HuH-7 (cell line): ENCODE measurements around the gene TNFRSF4.
A peak's percentile ranks its signal among the peaks of the same experiment; 100 is the strongest.

Source experiments
- DNase-seq: peaks from one replicate; pipeline ENCODE4 v3.0.0; 2011; ENCODE audit warnings: low spot score

The TNFRSF4 gene

DNA sequence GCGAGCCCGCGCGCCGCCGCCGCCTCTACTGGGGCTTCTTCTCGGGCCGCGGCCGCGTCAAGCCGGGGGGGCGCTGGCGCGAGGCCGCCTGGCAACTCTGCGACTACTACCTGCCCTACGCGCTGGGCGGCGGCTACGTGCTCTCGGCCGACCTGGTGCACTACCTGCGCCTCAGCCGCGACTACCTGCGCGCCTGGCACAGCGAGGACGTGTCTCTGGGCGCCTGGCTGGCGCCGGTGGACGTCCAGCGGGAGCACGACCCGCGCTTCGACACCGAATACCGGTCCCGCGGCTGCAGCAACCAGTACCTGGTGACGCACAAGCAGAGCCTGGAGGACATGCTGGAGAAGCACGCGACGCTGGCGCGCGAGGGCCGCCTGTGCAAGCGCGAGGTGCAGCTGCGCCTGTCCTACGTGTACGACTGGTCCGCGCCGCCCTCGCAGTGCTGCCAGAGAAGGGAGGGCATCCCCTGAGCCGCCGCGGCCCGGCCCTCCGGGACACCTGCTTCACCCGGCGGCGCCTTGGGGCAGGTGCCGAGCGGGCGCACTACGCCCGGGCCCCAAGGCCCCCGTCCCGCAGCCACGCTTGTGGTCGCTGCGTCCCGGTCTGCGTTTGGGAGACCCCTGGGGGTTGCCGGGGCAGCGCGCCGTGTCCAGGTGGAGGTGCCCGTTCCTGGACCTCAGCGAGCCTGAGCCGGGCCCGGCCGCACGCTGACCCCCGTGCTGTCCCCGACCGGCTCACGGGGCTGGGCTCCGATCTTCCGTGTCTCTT is 19.0 kb upstream of the TNFRSF4 start:
- DNase-seq, result no peak

DNA sequence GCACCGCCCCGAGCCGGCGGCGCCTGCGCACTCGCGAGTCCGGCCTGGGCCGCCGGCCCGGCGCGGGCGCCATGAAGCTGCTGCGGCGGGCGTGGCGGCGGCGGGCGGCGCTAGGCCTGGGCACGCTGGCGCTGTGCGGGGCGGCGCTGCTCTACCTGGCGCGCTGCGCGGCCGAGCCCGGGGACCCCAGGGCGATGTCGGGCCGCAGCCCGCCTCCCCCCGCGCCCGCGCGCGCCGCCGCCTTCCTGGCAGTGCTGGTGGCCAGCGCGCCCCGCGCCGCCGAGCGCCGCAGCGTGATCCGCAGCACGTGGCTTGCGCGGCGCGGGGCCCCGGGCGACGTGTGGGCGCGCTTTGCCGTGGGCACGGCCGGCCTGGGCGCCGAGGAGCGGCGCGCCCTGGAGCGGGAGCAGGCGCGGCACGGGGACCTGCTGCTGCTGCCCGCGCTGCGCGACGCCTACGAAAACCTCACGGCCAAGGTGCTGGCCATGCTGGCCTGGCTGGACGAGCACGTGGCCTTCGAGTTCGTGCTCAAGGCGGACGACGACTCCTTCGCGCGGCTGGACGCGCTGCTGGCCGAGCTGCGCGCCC is 18.3 kb upstream of the TNFRSF4 start, which contains the start of gene B3GALT6:
TSS of gene B3GALT6 (plus strand) at position 30 of the 588 bp plus-strand sequence. CDS start at position 72, 42 bp downstream.
- no peak for DNase-seq

DNA sequence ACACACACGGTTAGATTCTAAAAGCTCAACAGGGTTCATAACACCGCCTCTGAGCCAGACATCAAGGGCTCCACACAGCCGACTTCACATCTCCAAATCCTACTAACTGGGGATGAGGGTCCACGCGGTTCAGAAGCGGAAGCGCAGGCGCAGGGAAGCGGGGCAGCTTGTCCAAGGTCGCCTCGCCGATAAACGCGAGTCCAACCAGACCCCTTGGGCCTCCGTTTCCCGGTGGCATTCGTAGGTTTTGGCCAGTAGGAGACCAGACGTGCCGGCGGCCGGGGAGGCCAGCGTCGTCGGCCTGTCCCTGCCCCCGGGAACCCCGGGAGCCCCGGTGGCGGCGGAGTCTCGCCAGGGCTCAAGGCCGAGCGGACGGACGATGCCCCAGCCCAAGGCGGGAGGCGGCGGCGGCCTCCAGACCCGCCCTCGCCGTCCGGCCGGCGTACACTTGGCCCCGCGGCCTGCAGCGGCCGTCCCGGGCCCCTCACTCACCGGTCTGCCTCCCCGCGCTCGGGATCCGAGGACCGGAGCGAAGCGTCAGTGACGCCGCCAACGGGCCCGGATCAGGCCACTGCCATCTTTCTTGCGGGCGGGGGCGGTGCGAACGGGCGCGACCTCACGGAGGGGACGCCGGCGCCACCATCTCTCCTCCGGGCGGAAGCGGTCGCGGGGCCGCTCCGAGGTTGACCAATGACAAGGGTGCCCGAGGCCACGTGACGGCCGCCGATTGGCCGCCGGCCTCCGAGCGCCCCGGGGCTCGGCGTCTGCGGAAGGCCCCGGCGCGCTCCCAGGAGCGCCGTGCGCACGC is 17.7 kb upstream of the TNFRSF4 start, which contains the start of gene SDF4:
TSS of gene SDF4 (minus strand) at position 602 of the 808 bp plus-strand sequence. CDS start 3,229 bp downstream, outside the sequence.
- peak; percentile 99 for DNase-seq

DNA sequence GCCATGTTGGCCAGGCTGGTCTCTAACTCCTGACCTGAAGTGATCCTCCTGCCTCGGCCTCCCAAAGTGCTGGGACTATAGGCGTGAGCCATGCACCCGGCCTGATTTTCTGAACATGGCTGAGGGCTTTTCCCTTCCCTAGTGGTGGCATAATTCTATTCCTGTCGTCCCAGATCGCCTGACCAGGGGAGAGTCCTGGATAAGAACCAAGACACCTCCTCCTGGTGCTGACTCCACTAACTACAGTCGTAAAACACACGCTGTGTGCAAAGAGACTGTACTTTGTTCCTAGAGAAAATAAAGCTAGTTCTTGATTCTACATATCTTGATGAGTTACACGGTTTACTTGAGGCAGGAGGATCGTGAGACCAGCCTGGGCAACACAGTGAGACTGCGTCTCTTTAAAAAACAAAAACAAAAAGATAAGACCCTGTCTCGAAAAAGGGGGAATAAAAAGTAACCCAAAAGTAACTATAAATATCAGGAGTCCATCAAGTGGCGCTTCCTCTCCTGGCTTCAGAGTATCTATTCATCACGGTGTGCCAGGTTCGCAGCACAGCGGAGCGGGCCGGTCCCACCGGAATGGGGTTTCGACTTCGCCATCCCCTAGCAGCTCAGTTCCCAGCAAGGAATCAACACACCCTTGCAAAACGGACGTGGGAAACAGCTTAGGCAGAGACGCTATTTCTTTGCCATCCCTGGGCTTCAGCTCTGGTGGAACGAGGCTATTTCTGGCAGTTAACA is 16.9 kb upstream of the TNFRSF4 start:
- peak; percentile 93 for DNase-seq

DNA sequence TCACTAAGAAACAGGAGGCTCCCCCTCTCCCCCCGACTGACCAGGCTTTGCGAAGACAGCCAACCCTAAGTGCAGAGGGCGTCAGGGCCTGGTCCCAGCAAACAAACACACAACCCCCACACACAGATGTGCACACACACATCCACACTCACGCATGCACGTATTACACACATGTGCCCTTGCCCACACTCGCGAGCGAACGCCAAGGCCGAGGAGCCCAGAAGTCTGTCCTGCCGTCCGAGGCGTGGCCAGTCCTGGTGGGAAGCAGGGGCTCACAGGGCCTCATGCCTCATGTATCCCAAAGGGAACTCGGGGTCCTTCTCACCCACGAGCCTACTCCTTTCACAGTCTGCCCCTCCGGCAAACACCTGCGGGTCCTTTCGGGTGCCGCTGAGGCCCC is 15.8 kb upstream of the TNFRSF4 start:
- DNase-seq, result no peak

DNA sequence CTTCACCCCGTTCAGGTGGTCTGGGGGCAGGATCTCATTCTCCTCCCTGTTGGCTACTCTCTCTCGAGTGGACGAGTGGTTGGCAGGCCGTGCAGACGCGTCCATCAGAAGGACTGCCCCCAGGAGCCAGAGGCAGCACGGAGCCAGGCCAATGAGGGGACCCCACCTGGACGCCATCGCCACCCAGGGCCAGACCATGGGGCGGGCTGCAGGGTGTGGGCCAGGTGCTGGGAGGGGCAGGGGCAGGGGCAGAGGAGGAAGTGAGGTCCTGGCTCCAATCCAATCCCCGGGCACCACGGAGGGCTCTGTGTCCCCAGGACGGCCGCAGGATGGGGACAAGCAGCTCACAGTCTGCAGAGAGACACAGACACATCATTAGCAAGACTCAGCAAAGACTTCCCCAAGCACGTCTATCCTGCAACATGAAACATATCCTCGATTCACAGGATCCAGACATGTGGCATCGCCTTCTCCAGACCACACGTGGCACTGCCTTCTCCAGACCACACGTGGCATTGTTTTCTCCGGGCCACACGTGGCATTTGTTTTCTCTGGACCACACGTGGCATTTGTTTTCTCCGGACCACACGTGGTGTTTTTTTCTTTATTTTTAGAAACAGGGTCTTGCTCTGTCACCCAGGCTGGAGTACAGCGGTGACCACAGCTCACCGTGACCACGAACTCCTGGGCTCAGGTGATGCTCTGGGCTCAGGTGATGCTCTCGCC is 14.8 kb upstream of the TNFRSF4 start:
- no peak for DNase-seq

DNA sequence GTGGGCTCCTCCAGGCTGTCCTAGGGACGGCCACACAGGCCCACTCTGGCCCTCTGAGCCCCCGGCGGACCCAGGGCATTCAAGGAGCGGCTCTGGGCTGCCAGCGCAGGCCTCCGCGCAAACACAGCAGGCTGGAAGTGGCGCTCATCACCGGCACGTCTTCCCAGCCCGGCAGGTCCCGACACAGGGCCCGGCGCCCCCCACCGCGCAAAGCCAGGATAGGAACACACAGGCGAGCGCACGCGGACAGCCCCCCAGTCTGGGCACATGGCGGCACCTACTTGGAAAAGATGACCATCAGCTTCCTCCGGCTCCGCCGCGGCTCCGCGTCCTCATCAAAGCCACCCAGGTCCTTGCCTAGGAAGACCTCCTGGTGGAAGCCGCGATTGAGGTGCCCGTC is 14.2 kb upstream of the TNFRSF4 start:
- DNase-seq, result no peak

DNA sequence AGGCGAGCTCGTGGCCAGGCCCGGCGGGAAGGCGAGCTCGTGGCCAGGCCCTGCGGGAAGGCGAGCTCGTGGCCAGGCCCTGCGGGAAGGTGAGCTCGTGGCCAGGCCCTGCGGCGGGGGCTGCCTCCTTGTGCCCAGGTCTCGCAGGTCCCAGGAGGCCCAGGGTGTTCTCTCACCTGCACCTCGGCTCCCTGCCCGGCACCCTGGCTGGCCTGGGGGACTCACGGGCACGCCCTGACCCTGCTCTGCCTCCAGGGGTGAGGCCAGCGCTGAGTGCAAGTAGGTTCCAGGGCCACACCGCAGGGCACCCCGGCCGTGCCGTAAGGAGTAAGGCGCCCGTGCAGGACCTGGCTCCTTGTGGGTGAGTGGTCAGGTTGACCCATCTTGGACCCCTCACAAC is 13.4 kb upstream of the TNFRSF4 start:
- no peak for DNase-seq

DNA sequence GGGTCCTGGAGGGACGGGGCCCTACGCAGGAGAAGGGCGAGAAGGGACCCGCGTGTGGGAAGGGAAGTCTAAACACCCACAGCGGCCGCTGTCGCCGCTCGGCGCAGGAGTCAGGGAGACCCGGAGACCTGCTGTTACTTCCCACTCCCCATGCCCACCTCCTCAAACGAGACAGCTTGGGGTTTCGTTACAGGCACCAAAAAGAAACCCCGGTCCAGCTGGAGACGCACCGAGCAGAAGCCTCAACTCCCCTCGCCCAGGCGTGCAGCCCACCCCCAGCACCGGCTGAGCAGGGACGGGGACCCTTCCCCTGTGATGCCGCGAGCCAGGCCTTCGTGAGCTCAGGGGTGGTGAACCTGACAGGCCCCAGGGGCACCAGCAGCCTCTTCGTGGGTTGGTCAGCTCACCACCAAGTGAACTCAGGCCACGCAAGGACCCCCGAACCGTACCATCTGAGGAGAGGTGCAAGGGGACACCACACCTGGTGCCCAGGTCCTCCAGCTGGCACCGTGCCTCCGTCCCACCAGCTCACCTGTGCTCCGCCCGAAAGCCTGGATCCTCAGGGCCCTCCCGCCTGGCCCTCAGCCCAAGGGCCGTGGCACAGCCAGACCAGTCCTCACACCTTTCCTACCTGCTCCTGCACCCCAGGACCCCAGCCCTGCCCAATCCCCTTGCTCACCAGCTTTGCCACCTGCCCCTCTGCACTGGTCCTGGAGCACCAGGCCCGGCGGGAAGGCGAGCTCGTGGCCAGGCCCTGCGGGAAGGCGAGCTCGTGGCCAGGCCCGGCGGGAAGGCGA is 12.8 kb upstream of the TNFRSF4 start:
- DNase-seq, result no peak

DNA sequence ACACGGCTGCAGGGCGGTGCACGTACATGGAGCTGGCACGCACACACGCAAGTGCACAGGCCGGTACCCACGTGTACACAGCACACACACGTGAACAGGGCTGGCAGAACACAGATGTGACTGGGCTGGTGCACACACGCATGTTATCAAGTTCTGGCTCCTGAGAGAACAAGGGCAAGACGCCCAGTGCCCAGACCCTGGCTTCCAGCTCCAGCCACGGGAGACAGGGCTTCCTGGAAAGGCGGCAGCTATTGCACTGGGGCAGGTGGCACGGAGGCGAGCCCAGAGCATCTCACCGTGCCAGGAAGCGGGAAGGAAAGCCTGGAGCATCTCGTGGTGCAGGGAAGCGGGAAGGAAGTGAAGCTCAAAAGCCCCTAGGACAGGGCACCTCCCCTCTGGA is 12.0 kb upstream of the TNFRSF4 start:
- DNase-seq, result no peak

DNA sequence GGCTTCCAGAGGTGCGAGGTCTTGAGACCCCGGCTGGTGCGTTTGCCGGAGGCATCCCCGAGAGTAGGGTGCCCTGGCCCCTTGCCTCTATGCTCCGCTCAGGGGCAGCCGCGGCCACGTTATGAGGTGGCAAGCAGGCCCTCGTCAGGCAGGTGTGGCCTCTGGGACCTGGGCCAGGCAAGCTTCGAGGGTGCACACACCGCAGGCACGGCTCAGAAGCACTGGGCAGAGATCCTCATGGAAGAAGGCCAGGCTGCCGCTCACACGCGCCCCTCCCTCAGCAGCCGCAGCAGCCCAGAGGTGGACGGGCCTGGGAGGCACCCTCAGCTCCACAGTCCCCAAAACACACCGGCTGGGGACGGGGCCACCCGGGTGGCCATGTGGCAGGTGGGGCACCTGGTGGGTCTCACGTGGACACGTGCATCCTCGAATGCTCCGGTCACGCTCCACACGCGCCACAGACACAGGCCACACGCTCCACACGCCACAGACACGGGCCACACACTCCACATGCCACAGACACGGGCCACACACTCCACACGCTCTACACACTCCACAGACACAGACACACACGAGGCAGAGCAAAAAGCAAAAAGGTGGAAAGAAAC is 11.4 kb upstream of the TNFRSF4 start:
- no peak for DNase-seq

DNA sequence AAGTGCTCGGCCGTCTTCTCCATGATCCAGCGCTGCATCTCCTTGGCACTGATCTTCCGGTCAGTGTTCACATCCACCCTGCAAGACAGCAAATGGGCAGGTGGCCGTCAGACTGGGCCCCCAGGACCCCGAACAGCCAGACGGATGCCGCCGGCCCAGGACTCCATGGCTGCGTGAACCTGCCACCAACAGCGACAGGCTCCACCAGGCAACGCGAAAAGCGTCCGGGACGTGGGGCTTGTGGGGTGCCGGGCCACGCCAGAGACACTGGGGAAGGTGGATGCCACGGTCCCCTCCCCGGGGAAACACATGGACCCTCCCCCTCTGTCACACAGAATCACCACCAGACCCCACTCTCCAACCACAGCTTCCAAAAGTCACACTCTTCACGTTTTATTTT is 9.9 kb upstream of the TNFRSF4 start:
- DNase-seq, result no peak

DNA sequence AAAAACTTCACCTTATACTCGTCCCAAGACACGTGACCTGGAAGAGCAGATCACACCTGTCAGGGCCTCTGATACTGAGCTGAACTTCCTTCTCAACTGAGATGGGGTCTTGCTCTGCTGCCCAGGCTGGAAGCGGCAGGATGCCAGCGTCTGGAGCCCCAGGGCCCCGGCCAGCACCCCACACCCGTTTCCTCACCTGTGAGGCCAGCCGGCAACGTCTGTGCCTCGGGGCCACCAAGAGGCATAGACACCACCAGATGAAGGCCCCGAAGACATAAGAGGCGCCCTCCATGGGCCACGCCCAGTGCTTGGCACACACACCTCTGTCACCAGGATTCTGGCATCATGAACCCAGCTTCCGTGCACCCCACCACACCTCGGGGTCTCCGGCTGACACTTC is 9.4 kb upstream of the TNFRSF4 start:
- no peak for DNase-seq

DNA sequence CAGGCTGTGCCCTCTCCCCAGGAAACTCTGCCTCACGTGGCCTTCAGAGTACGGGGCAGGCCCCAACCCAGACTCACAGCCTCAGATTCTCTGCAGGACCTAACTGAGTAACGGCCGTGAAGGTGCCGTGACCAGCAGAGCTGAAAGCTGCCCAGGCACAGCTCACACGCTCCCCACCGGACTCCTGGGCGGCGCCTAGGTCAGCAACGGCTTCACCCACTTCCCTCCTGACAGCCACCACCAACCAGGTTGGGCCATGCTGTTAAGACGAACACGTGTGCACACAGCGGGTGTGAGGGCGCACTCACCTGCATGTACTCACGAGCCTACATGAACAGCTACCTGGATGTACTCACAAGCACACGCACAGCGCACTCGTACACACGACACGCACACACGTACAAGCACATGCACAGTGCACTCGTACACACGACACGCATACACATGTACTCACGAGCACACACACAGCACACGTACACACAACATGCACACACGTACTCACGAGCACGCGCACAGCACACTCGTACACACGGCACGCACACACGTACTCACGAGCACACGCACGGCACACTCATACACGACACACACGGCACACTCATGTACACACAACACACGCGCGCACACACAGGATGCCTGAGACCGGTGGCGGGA is 8.7 kb upstream of the TNFRSF4 start:
- no peak for DNase-seq

DNA sequence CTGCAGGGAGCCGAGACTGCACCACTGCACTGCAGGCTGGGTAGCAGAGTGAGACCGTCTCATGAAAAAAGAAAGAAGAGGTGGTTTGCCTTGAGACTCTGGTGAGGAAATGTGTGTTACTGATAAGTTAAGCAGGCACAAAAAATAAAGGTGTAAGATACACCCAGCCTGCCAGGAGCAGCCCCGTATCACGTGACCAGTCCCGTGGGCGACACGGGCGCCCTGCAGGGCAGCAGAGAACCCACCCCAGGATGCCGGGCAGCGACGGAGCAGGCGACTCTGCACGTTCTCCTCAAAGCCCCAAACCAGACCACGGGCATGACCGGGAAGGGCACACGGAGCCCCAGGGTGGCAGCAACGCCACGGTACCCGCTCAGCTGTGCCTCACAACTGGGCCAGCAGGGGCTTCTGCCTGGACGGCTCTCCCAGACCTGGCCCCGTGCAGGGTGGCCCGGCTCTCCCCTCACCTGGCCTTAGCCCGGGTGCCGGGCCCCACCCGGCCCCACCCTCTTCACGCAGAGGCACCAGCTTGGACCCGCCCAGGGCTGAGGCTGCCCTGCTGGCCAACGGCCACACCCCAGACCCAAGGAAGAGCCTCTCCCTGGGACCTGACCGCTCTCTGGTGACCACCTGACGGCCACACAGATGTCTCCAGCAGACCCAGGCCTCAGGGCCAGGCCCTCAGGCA is 8.1 kb upstream of the TNFRSF4 start:
- DNase-seq, result no peak

DNA sequence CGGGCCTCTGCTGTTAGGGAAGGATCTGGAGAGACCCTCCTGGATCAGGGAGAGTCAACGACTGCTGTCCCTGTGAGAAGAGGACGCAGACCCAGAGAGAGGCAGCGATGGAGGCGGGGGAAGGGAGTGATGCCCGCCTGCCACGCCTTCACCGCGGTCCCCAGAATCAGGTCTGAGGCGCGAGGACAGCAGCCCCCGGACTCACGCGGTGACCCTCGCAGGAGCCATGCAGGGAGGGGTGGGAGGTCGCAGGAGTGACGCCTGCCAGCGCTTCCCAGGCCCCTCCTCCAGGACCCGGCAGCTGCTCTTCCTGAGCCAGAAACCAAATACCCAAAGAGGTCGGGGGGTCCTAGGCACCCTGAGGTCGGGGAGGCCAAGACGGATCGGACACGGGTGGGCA is 6.2 kb upstream of the TNFRSF4 start:
- no peak for DNase-seq

DNA sequence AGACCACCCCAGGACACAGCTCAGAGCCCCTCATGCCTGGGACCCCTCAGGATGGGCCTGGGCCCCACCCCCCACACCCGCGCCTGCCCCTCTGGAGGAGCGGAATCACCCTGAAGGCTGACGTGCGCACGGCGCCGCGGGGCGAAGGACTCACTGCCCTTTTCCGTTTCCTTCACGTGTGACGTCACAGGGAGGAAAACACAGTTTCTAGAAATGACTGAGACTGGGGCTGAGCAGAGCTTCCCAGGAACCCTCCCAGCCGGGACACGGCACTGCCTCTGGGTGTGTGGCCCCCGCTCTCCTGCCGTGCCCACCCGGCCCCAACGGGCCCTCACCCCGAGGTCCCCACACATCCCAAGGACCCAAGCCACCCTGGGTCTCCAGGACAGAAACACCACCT is 5.4 kb upstream of the TNFRSF4 start:
- no peak for DNase-seq

DNA sequence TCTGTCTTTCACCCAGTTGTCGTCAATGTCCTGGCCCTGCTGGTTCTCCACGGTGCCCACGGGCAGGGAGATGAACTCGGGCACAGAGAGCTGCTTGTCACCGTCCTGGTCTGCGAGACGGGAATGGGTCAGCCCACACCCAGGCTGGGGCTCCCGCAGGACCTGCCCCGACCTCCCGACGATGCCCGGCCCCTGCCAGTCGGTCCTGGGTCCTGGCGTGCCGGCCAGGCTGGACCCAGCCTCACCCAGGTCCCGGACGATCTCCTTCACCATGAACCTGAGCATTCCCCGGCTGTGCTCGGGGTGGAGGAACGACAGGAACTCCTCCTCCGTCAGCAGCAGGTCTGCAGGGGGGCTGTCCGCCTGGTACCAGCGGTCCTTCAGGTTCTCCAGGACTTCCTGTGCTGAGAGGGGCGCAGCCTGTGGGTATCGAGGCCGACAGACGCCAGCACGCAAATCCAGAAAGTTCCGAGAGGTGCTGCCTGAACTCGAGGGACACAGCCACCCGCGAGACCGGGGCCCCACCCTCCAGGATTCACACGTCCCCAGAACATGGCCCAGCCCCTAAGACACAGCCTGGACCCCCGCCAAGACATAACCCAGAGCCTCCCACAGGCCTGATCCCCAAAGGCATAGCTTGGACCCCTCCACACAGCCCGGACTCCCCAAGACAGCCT is 4.7 kb upstream of the TNFRSF4 start:
- no peak for DNase-seq
